D721Med (cell line): ENCODE results near the gene CMYA5.

Source experiments
- DNase-seq: peaks from one replicate; pipeline ENCODE4 v3.0.0; 2011; ENCODE audit warnings: low spot score; ENCODE audit not compliant: insufficient read length
- FAIRE-seq: peaks from 2 replicates; lab custom pipeline; 2011; peaks lifted over from hg19 to GRCh38; lab: Jason Lieb, UNC
- CTCF ChIP-seq: IDR thresholded peaks from 2 replicates; pipeline ENCODE4 v1.5.1; 2012; ENCODE audit warnings: mild to moderate bottlenecking, control low read depth; ENCODE audit not compliant: insufficient read depth; ENCODE audit errors: missing control alignments

Gene CMYA5

GRCh38 chr5:79746642-79747569 is 57.3 kb downstream of the CMYA5 start:
- no peak for FAIRE-seq
- DNase-seq, result no peak
- TF ChIP-seq CTCF, result no peak

- DNase-seq (no peak), FAIRE-seq (no peak)
- TF ChIP-seq CTCF, result no peak
These were observed 61.2 kb downstream of the CMYA5 start for GRCh38 chr5:79750611-79751510.

GRCh38 chr5:79753092-79753491 is 63.5 kb downstream of the CMYA5 start:
- no peak for TF ChIP-seq CTCF
- FAIRE-seq (no peak), DNase-seq (no peak)

- no peak for TF ChIP-seq CTCF
- DNase-seq, result no peak
- no peak for FAIRE-seq
These were observed 64.4 kb downstream of the CMYA5 start for GRCh38 chr5:79753877-79754645.

GRCh38 chr5:79754865-79755555 is 65.4 kb downstream of the CMYA5 start:
- FAIRE-seq, result no peak
- TF ChIP-seq CTCF, result no peak
- no peak for DNase-seq

GRCh38 chr5:79756076-79756475 is 66.4 kb downstream of the CMYA5 start:
- TF ChIP-seq CTCF, result no peak
- FAIRE-seq, result no peak

More at GRCh38 chr5:79756076-79756475, 66.4 kb downstream of the CMYA5 start:
- no peak for DNase-seq
